ENCODE measurements around the gene CACNA1H. TPM values are rescaled to one million over a fixed set of nuclear protein-coding genes. Genes with fewer than 3 reads are reported as not detected.

CACNA1H gene
- total RNA-seq, 1 experiment from 2014 or later = 31.1 TPM

- POLR2A ChIA-PET = no interaction called here
- DNase-seq (ENCODE audit: low read depth, low spot score) = no peak
- no peaks in the 10 kb centered on the region for H3K27me3 ChIP-seq (ENCODE audit: control insufficient read depth, insufficient read depth, low read length)
These were observed 57.6 kb downstream of the CACNA1H start for GRCh38 chr16:1210461-1210860.

GRCh38 chr16:1211451-1212268 lies 58.8 kb downstream of the CACNA1H start:
- intact Hi-C loops (cut with micrococcal nuclease; ENCODE audit: unreplicated experiment) = no loop called here
- POLR2A ChIA-PET = no interaction called here
- Histone ChIP-seq H3K27me3 (ENCODE audit: control insufficient read depth, insufficient read depth, low read length) (no peaks in the 10 kb centered on the region), H3K9me3 (ENCODE audit: control insufficient read depth, insufficient read depth, low read depth, low read length) (no peaks in the 10 kb centered on the region), H3K36me3 (ENCODE audit: control insufficient read depth, insufficient read depth, low read length) (no peaks in the 10 kb centered on the region; the same call in 1 of the 2 replicates), H3K4me1 (ENCODE audit: control insufficient read depth, insufficient read depth, low read length) (no peaks in the 10 kb centered on the region), H3K27ac (ENCODE audit: low read length) (no peak overlapping the region), H3K4me3 (ENCODE audit: low read depth in 2 of 2, low read length in 2 of 2) (no peak overlapping the region)
- BruUV-seq (replicated peaks) = no TSS peak
- in situ Hi-C loops (cut with HindIII; ENCODE audit: low pct_unique_long_range_greater_than_20kb, low sequenced_read_pairs) = no loop called here
- ATAC-seq = no peak
- TF ChIP-seq TCF7L2 (IDR thresholded peaks at IDR 0.05; ENCODE audit: low read depth, low read length) (no peak), SIN3A (IDR thresholded peaks at IDR 0.05; ENCODE audit: borderline replicate concordance, insufficient read depth, low read depth, low read length) (no peak), POLR2AphosphoS5 (IDR thresholded peaks at IDR 0.05; ENCODE audit: low read depth, low read length) (no peak), REST (IDR thresholded peaks at IDR 0.05; ENCODE audit: insufficient read depth in 1 of 2, low read depth in 2 of 2, low read length in 1 of 2) (no peak)
- TF ChIP-seq, protein P1, sequence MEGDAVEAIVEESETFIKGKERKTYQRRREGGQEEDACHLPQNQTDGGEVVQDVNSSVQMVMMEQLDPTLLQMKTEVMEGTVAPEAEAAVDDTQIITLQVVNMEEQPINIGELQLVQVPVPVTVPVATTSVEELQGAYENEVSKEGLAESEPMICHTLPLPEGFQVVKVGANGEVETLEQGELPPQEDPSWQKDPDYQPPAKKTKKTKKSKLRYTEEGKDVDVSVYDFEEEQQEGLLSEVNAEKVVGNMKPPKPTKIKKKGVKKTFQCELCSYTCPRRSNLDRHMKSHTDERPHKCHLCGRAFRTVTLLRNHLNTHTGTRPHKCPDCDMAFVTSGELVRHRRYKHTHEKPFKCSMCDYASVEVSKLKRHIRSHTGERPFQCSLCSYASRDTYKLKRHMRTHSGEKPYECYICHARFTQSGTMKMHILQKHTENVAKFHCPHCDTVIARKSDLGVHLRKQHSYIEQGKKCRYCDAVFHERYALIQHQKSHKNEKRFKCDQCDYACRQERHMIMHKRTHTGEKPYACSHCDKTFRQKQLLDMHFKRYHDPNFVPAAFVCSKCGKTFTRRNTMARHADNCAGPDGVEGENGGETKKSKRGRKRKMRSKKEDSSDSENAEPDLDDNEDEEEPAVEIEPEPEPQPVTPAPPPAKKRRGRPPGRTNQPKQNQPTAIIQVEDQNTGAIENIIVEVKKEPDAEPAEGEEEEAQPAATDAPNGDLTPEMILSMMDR (IDR thresholded peaks at IDR 0.05) = no peak
- no peak for DNase-seq (ENCODE audit: low read depth, low spot score)
- CTCF ChIA-PET = interaction anchor here (0.6 kb wide), 2 partner anchors 174 to 687 kb away, joined by 4 to 7 read pairs; no protein-coding TSS in a partner anchor

More at GRCh38 chr16:1210461-1210860, 57.6 kb downstream of the CACNA1H start:
- CTCF ChIA-PET = no interaction called here
- no peak overlapping the region for H3K4me3 ChIP-seq (ENCODE audit: low read depth in 2 of 2, low read length in 2 of 2)
- H3K9me3 ChIP-seq (ENCODE audit: control insufficient read depth, insufficient read depth, low read depth, low read length) = no peaks in the 10 kb centered on the region
- H3K4me1 ChIP-seq (ENCODE audit: control insufficient read depth, insufficient read depth, low read length) = no peaks in the 10 kb centered on the region
- intact Hi-C loops (cut with micrococcal nuclease; ENCODE audit: unreplicated experiment) (no loop called here), in situ Hi-C loops (cut with HindIII; ENCODE audit: low pct_unique_long_range_greater_than_20kb, low sequenced_read_pairs) (no loop called here)
- no TSS peak for BruUV-seq (replicated peaks)
- no peak for ATAC-seq
- H3K27ac ChIP-seq (ENCODE audit: low read length) = no peak overlapping the region
- no peaks in the 10 kb centered on the region; the same call in 1 of the 2 replicates for H3K36me3 ChIP-seq (ENCODE audit: control insufficient read depth, insufficient read depth, low read length)
- TF ChIP-seq TCF7L2 (IDR thresholded peaks at IDR 0.05; ENCODE audit: low read depth, low read length) (no peak), SIN3A (IDR thresholded peaks at IDR 0.05; ENCODE audit: borderline replicate concordance, insufficient read depth, low read depth, low read length) (no peak), POLR2AphosphoS5 (IDR thresholded peaks at IDR 0.05; ENCODE audit: low read depth, low read length) (no peak), REST (IDR thresholded peaks at IDR 0.05; ENCODE audit: insufficient read depth in 1 of 2, low read depth in 2 of 2, low read length in 1 of 2) (no peak)
- TF ChIP-seq, protein P1 (IDR thresholded peaks at IDR 0.05) = no peak
